ENCODE measurements around the gene SRC.

GRCh38 chr20:37336369-37337207 lies 9.4 kb upstream of the SRC start:
- TF ChIP-seq FOXM1 (IDR thresholded peaks at IDR 0.05; ENCODE audit: borderline replicate concordance) (no peak), NFRKB (IDR thresholded peaks at IDR 0.05) (no peak), SP1 (IDR thresholded peaks at IDR 0.05) (no peak), SUZ12 (IDR thresholded peaks at IDR 0.05) (no peak), TARDBP (IDR thresholded peaks at IDR 0.05) (no peak), FOXA1 (IDR thresholded peaks at IDR 0.05) (no peak), BHLHE40 (IDR thresholded peaks at IDR 0.05; ENCODE audit: borderline replicate concordance) (no peak), ZNF384 (IDR thresholded peaks at IDR 0.05) (no peak), HDGF (IDR thresholded peaks at IDR 0.05; ENCODE audit: borderline replicate concordance) (no peak), L3MBTL2 (conservative IDR thresholded peaks at IDR 0.05) (no peak), ELF4 (IDR thresholded peaks at IDR 0.05) (no peak), PKNOX1 (IDR thresholded peaks at IDR 0.05) (no peak), FOXK2 (IDR thresholded peaks at IDR 0.05) (no peak)
